NCI-H460 (cell line): ENCODE results near the gene INSRR. TPM values are rescaled to one million over a fixed set of nuclear protein-coding genes. Genes with fewer than 3 reads are reported as not detected.

Experiments used
- DNase-seq: peaks from one replicate; pipeline ENCODE4 v3.0.0-alpha.2; 2016; ENCODE audit warnings: low read depth; ENCODE audit errors: extremely low read depth
- total RNA-seq: library from RNA; depleted of rRNA; stranded (reverse); fragments of >200 nt; shearing (Covaris generic); gene quantifications from 2 replicates; pipeline ENCODE4 v1.2.3, GENCODE V29; 2014

Gene INSRR
- total RNA-seq, 1 experiment from 2014 or later = 0.42 TPM

- no peak for DNase-seq
These were observed 4.3 kb downstream of the INSRR start for GRCh38 chr1:156854634-156855033.

GRCh38 chr1:156853761-156854160, 5.2 kb downstream of the INSRR start:
- DNase-seq = no peak

- no peak for DNase-seq
These were observed 6.5 kb downstream of the INSRR start for GRCh38 chr1:156852418-156852874.

GRCh38 chr1:156851779-156852417, 7.0 kb downstream of the INSRR start:
- DNase-seq = no peak

GRCh38 chr1:156849151-156849496, 9.8 kb downstream of the INSRR start:
- DNase-seq = no peak

GRCh38 chr1:156848461-156849150, 10.3 kb downstream of the INSRR start:
- DNase-seq = no peak

- DNase-seq = no peak
These were observed 11.1 kb downstream of the INSRR start for GRCh38 chr1:156847591-156848460.

GRCh38 chr1:156846643-156847042, 12.3 kb downstream of the INSRR start:
- DNase-seq = no peak

GRCh38 chr1:156845953-156846545, 12.9 kb downstream of the INSRR start:
- DNase-seq = no peak

- no peak for DNase-seq
These were observed 13.6 kb downstream of the INSRR start for GRCh38 chr1:156845055-156845952.

- no peak for DNase-seq
These were observed 14.3 kb downstream of the INSRR start for GRCh38 chr1:156844638-156845037.

GRCh38 chr1:156844102-156844501, 14.8 kb downstream of the INSRR start:
- DNase-seq = no peak

- DNase-seq = no peak
These were observed 16.2 kb downstream of the INSRR start for GRCh38 chr1:156842618-156843300.

- no peak for DNase-seq
These were observed 17.5 kb downstream of the INSRR start for GRCh38 chr1:156841295-156841855.

GRCh38 chr1:156840898-156841279, 18.0 kb downstream of the INSRR start:
- no peak for DNase-seq

- no peak for DNase-seq
These were observed 18.6 kb downstream of the INSRR start for GRCh38 chr1:156840186-156840897.

GRCh38 chr1:156839426-156840109, 19.3 kb downstream of the INSRR start:
- DNase-seq = no peak

GRCh38 chr1:156838972-156839371, 19.9 kb downstream of the INSRR start:
- no peak for DNase-seq
